NCI-H1048 (cell line): ENCODE measurements around the gene IGSF6.
"Not testable (repeated sequence)": the region's sequence is repeated elsewhere in the genome, so short reads cannot be mapped to it uniquely, and the experiment has no call there.

Experiments
- DNase-seq: peaks from one replicate; lab custom pipeline; 2025; lab: John Stamatoyannopoulos, UW

The IGSF6 gene, protein sequence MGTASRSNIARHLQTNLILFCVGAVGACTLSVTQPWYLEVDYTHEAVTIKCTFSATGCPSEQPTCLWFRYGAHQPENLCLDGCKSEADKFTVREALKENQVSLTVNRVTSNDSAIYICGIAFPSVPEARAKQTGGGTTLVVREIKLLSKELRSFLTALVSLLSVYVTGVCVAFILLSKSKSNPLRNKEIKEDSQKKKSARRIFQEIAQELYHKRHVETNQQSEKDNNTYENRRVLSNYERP

DNA sequence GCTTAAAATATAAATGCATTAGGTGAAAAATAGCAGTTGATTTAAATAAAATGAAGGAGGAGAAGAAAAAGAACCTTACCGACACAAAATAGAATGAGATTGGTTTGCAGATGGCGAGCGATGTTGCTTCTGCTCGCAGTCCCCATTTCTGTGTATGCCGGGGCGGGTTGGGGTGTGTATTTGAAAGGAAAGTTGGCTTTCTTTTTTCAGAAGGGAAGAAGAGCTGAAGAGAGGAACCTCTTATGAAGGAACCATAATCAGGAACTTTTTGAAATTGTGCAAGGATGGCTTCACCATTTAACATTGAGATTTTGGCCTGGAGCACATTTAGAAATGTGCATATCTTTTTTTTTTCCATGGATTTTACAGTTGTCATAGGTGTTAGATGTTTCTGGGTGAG is at the start of gene IGSF6:
IGSF6 (minus strand) TSS at position 156 of the 400 bp plus-strand sequence; CDS start at position 146, 10 bp downstream.
- DNase-seq: no peak

DNA sequence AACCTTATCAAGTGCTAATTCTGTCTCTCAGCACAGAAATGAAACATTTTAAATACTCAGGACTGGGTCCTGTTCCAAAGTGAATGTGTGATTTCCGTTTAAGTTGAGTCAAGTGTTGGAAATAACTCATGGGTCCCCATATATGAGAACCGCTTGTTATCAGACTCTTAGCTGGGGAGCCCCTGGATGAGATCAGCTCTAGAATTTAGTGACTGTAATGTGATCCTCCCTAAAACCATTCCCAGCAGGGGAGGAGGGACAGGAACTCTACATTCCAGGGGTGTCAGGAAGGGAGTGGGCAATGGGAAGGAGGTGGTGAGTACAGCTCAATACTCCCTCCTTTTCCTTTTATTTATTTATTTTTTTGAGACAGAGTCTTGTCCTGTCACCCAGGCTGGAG is 48.9 kb upstream of the IGSF6 start:
- no peak for DNase-seq

DNA sequence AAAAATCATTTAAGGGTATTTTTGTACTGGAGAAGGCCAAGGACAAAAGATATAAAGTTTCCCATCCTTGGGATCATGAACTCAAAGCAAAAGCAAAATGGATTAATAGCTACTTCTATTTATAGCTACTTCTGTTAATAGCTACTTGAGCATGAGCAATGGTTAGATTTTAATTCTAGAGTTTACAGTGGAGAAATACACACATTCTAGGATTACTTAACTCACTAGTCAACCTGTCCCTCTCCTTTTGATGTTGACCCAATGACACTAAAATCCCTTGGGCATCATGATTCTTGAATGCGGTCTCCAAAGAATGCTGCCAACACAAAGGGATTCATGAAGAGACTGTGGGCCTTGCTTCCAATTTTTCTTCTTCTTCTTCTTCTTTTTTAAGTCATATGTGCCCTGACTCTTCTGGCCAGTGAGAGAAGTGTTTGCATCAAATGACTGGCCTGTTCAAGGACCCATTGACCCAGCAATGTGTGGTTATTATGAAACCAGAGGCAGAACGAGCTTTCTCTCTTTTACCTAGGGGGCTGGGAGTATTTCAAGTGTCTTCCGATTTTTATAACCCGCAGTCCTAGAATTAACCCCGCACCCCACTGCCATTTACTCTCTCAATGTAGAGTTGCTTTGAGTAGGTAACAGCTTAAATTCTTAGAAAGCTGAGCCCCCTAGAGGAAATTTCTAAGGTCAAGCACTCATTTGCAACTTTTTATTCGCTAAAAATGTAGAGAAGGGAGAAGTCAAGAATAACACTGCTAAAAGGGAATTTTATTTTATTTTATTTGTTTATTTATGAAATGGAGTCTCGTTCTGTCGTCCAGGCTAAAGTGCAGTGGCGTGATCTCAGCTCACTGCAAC is 46.0 kb upstream of the IGSF6 start:
- no peak for DNase-seq

DNA sequence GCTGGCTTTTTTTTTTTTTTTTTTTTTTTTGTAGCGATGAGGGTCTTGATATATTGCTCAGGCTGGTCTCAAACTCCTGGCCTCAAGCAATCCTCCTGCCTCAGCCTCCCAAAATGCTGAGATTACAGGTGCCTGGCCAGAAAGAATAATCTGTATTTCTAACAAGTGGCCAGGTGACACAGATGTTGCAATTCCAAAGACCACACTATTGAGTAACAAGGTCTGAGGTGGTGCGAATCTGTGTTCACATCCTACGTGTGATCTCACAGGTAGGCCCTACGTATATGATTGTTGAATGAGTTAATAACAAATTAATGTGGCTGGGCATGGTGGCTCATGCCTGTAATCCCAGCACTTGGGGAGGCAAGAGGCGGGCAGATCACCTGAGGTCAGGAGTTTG is 44.6 kb upstream of the IGSF6 start:
- DNase-seq: no peak

DNA sequence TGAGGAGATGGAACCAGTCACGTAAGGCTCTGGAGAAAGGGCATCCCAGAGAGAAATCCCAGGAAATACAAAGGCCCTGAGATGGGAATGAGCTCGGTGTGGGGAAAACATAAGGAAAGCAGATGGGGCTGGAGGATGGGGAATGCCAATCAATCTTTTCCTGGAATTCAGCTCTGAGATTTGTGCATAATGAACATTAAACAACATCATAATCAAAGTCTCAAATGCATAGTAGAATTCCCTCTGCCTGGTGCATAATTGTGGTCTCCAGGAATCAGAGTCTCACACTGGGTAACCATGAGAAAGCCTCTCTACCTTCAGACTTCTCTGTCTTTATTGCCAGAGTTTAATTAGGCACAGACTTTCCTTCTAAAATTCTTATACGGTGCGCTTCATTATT is 42.2 kb upstream of the IGSF6 start:
- DNase-seq: no peak

DNA sequence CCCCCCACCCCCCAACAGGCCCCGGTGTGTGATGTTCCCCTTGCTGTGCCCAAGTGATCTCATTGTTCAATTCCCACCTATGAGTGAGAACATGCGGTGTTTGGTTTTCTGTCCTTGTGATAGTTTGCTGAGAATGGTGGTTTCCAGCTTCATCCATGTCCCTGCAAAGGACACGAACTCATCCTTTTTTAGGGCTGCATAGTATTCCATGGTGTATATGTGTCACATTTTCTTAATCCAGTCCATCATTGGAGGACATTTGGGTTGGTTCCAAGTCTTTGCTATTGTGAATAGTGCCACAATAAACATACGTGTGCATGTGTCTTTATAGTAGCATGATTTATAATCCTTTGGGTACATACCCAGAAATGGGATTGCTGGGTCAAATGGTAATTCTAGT is 38.6 kb upstream of the IGSF6 start:
- DNase-seq: not testable (repeated sequence)

DNA sequence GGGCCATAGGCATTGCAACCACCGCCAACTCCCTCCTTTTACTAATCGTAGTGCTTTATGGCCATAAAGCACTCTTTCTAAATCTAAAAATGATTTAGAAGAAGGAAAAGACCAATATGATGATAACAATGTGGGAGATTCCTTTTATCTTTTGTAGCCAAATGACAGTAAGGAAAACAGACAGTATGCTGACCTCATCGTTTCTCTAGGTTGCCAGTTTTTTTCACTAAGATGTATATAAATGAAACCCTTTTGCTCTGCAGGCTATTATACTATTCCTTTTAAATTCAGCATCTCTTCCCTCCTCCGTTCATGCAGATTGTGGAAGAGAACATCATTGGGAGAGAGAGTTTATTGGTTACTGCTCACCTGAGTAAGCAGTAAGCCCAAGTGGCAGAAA is 36.7 kb upstream of the IGSF6 start:
- DNase-seq: no peak

DNA sequence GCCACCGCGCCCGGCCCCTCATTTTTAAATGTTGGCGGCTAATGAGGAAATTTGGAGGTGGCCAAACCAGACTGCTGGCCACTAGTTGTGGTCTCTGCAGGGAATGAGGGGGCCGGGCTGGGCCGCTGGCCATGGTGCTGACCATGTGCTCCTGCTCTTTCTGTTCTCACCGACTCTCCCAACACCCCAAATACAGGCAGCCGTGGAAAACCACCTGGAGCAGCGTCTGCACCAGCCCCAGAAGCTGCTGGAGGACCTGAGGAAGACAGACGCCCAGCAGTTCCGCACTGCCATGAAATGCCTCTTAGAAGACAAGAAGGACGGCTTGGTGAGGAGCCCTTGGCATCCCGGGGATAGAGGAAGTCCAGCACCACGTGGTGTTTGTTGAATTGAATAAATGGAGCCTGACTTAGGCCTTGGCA is 32.6 kb upstream of the IGSF6 start:
- DNase-seq: no peak

DNA sequence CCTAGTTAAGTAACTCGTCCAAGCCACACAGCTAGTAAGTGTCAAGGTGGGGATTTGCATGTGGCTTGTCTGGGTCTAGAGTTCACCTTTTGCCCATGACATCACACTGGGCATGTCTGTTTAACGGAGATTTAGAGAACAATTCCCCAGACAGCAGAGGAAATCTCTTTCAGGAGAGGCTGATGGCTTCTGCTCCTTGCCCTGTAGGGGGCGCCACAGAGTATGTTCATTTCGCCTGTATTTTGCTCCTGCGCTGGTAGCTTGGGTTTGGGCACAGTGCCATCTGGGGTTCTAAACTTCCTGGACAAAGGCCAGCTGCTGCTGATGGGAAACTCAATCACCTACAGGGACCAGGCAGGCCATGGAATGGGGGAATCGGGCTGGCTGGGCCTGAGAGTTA is 31.8 kb upstream of the IGSF6 start:
- DNase-seq: no peak

DNA sequence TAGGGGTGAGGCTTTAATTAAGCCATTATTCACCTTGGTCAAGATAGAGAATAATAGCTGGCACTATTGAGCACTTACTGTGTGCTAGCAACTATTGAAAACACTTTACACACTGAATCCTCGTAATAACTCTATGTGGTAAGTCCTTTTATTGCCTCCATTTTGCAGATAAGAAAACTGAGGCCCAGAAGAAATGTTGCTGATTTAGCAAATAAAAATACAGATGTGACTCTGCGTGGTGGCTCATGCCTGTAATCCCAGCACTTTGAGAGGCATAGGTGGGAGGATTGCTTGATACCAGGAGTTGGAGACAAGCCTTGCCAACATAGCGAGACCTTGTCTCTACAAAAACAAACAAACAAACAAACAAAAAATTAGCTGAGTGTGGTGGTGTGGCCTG is 30.8 kb upstream of the IGSF6 start:
- DNase-seq: no peak

DNA sequence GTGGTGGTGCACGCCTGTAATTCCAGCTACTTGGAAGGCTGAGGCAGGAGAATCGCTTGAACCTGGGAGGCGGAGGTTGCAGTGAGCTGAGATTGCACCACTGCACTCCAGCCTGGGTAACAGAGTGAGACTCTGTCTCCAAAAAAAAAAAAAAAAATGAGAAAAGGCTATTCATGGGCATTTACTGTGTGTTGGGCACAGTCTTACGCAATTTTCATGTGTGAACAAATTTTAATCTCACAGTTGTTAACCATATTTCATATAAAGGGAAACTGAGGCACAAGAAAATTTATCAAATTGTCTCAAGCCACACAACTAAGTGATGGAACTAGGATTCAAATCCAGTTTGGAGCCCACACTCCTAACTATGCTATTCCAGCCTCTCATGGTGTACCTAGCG is 28.3 kb upstream of the IGSF6 start:
- DNase-seq: not testable (repeated sequence)

DNA sequence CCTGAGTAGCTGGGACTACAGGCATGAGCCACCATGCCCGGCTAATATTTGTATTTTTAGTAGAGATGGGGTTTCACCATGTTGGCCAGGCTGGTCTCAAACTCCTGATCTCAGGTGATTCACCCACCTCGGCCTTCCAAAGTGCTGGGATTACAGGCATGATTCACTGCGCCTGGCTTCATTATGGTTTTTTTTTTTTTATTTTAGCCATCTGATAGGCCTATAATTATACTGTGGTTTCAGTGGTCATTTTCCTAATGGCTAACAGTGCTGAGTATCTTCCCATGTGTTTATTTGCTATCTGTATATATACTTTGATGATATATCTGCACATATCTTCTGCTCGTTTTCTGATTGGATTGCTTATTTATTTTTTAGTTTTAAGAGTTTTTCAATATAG is 22.0 kb upstream of the IGSF6 start:
- not testable (repeated sequence) for DNase-seq

DNA sequence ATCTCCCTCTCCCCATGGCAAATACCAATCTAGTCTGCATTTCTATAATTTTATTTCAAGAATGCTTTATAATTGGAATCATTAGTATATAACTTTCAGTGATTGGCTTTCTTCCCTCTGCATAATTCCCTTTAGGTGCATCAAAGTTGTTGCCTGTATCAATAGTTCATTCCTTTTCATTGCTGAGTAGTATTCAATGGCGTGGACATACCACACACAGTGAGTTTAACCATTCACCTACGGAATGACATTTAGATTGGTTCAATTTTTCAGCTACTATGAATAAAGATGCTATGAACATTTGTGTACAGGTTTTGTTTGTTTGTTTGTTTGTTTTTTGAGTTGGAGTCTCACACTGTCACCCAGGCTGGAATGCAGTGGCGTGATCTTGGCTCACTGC is 21.1 kb upstream of the IGSF6 start:
- DNase-seq: no peak

DNA sequence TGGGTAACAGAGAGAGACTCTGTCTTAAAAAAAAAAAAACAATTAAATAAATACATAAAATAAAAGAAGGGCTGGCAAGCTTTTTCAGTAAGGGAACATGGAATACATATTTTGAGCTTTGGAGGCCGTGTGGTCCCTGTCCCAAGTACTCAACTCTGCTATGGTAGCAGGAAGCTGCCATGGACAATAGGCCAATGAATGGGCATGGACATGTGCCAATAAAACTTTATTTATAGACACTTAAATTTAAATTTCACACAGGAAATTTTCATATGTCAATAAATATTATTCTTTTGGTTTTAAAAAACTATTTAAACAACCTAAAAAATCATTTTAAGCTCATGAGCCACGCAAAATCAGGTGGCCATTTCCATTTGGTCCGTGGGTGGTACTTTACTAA is 15.2 kb upstream of the IGSF6 start:
- DNase-seq: no peak

DNA sequence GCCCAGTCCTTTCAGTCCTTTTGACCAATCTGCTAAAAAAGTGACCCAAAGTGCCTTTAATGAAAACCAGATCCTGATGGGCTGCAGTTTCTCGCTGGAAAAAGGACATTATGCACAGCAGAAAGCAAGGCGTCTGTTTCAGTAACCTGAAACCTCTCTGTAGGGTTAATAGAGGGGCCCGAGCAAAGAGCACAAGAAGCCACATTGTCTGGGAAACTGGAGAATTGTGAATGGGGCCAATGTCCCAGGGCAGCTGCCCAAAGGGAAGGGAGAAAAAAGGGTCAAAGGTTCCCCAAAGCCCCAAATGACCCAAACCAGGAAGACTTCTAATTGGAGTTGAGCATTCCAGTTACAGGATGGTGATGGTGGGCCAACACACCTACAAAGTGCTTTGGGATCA is 14.4 kb upstream of the IGSF6 start:
- no peak for DNase-seq

DNA sequence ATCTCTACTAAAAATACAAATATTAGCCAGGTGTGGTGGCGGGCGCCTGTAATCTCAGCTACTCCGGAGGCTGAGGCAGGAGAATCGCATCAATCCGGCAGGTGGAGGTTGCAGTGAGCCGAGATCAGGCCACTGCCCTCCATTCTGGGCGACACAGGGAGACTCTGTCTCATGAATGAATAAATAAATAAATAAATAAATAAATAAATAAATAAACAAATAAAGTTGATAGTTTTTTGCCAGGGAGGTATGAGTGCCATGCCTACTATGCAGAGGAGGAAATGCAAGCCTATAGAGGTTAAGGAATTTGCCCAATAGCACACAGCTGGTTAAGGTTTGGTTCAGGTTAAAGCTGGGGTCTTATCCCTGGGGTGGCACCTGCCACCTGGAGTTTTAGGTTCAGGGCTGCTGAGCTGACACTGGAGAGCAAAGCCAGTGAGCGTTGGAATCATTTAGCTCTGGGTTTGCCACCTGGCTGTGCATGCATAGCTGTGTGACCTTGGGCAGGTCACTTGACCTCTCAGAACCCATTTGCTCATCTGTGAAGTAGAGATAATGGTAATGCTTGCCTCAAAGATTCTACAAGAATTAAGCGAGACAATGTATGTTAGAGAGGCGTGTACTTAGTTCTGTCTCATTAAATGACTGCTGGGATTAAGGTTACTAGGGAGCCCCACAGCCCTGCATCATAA is 12.5 kb upstream of the IGSF6 start:
- no peak for DNase-seq

DNA sequence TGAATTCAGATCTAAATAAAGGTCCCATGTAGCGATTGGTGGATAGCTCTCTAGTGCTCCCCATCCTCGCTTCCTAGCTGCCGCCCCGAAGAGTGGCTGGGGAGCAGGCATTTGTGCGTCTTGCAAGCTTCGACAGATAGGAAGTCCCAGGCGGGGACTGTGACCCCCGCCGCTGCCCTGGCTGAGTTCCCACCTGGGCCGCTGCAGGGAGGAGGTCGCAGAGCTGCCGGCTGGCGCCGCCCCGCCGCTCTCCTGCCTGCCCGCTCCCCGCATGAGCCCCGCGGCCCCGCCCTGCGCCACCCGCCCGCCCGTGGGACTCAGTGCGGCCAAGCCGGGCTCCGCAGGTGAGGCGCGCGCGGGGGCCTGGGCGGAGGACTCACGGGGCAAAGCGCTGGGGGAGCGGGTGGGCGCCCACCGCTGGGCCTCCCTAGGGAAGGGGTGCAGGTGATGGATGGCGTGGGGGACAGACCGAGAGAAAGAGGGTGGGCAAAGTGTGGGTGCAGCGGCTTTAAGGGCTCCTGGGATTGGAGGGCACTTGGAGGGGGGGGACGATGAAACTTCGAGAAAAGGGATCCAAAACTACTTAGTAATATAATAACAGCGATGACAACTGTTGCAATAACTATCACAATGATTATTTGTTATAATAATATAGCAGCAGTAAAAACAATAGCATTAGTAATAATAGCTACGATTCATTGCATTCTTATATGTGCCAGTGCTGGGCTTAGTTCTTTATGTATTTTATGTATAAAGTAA is 11.7 kb upstream of the IGSF6 start, which contains the start of gene OTOA:
OTOA (plus strand) TSS at position 80 of the 759 bp plus-strand sequence. CDS start 14,547 bp downstream, outside the sequence.
- DNase-seq: no peak

DNA sequence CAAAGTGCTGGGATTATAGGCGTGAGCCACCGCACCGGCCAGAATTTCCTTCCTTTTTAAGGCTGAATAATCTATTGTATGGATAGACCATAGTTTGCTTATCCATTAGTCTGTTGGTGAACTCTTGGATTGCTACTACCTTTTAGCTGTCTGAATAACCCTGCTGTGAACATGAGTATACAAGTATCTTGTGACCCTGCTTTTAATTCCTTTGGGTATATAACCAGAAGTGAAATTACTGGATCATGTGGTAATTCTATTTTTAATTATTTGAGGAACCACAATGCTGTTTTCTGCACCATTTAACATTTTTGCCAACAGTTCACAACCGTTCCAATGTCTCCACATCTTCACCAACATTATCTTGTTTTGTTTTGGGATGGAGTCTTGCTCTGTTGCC is 6.7 kb upstream of the IGSF6 start:
- no peak for DNase-seq

DNA sequence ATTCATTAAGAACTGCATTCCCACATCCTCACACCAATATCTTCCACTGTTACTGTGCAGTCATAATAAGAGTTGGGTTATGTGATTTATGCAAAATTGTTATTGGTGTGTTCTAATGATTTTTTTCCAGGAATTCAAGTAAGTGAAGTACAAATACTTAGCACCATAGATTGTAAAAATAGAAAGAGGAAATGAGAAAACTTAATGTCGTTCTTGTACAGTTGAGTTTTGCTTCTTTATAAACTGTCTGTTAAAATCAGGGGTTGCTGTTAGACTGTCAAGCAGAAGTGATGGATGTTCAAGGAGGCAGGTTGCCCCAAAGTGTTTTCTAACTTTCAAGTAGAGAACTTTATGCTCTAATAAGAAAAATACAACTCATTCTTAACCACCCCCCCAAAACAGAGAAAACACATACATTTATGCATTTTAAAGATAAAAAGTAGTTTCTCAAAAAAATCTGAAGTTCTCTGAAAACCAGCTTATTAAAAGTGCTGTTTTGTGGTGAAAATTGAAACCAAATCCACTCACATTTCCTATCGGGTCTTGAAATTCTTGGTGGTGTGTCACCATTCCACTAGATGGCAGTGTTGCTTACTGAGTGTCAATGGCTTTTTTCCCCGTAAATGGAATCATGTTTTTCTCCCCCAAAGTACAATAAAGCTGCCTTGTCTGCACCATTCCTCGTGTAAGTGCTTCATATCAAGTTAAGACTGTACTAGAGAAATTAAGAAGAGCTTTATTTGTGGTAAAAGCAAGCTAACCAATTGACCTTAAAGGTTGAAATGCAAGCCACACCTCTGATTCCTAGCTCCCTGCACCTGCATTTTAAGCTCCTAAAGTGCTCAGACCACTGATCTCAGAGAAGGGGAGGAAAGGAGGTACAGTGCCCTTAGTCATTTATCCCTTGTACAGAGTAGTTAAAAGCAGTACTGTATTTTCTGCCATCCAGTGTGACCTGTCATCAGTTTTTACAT is 4.7 kb upstream of the IGSF6 start:
- no peak for DNase-seq

DNA sequence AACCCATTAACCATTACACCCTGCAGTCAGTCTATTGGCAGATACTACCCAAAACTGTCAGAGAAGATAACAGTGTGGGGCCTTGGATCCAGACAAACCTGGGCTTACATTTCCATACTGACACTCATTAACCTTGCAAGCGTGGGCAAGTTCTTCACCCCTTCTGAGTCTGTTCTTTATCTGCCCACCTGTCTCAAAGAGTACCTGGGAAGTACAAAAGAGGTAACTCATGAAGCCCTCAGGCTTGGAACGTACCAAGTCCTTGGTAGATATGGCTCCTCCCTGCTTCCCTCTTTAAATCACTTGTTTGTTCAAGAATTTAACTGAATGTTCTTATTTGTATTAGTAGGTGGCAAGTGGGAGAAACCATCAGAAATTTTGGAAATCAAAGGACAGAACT is 2.5 kb upstream of the IGSF6 start:
- DNase-seq: no peak

DNA sequence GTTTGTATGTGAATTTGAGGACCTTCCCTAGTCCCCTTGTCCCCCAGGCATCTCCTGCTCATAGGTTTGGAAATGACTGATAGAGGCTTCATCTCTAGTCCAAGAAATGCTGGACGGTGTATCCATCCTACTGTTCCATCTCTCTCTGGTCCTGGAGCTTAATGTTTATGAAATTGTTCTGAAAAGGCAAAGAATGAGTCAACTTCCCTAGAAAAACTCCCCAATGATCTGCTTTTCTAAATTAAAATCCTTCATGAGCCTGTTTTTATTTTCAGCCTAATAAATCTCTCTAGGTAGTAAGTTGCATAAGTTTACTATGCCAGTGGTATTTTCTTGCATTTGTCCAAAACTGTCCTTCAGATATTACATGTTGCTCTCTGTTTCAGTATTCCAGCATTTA is 2.1 kb upstream of the IGSF6 start:
- no peak for DNase-seq
